Germinal center (tissue), 1 donor: ENCODE results near the gene SARS2.

ENCODE experiments used
- DNase-seq: peaks from one replicate; pipeline ENCODE4 v3.0.0; 2012; ENCODE audit warnings: mixed read lengths, low spot score

The SARS2 gene

GRCh38 chr19:38917921-38918491 is 12.6 kb downstream of the SARS2 start:
- no peak for DNase-seq

GRCh38 chr19:38917516-38917915 is 13.0 kb downstream of the SARS2 start:
- DNase-seq = no peak

- DNase-seq = no peak
Measured at GRCh38 chr19:38915329-38916321, 14.9 kb downstream of the SARS2 start.

- no peak for DNase-seq
Measured at GRCh38 chr19:38913958-38914357, 16.6 kb downstream of the SARS2 start.

- DNase-seq = no peak
Measured at GRCh38 chr19:38912600-38913514, 17.7 kb downstream of the SARS2 start.

GRCh38 chr19:38911388-38912001 is 19.1 kb downstream of the SARS2 start:
- no peak for DNase-seq

GRCh38 chr19:38910488-38910887 is 20.1 kb downstream of the SARS2 start:
- no peak for DNase-seq

- no peak for DNase-seq
Measured at GRCh38 chr19:38908911-38909310, 21.7 kb downstream of the SARS2 start.

GRCh38 chr19:38907670-38908069 is 22.9 kb downstream of the SARS2 start:
- DNase-seq = no peak

- no peak for DNase-seq
Measured at GRCh38 chr19:38907227-38907626, 23.3 kb downstream of the SARS2 start.

GRCh38 chr19:38905620-38906019 is 24.9 kb downstream of the SARS2 start:
- DNase-seq = no peak

- DNase-seq = no peak
Measured at GRCh38 chr19:38904581-38905539, 25.7 kb downstream of the SARS2 start.

GRCh38 chr19:38901683-38902082 is 28.9 kb downstream of the SARS2 start:
- DNase-seq = no peak

- no peak for DNase-seq
Measured at GRCh38 chr19:38900743-38901190, 29.8 kb downstream of the SARS2 start.

- DNase-seq = no peak
Measured at GRCh38 chr19:38900202-38900629, 30.3 kb downstream of the SARS2 start.

- peak; percentile 98 for DNase-seq
Measured at GRCh38 chr19:38899447-38900201, 30.9 kb downstream of the SARS2 start, which contains the start of the genes NFKBIB and SIRT2. Gene NFKBIB, plus strand, starts transcription at chr19:38899969. Its CDS starts 64 bp downstream, at chr19:38900033. Gene SIRT2, minus strand, starts transcription at chr19:38899618. Its CDS starts 97 bp downstream, at chr19:38899521.

GRCh38 chr19:38898788-38899446 is 31.6 kb downstream of the SARS2 start:
- DNase-seq = no peak

- DNase-seq = no peak
Measured at GRCh38 chr19:38894968-38895367, 35.6 kb downstream of the SARS2 start.

GRCh38 chr19:38893341-38893771 is 37.2 kb downstream of the SARS2 start:
- DNase-seq = no peak
